H54 (cell line): ENCODE results near the gene DPP6.

Source experiments
- DNase-seq: peaks from one replicate; pipeline ENCODE4 v3.0.0; 2011; ENCODE audit warnings: low spot score, mixed read lengths; ENCODE audit not compliant: insufficient read length
- FAIRE-seq: peaks from 3 replicates; lab custom pipeline; 2011; peaks lifted over from hg19 to GRCh38; lab: Jason Lieb, UNC
- POLR2A ChIP-seq: IDR thresholded peaks from 2 replicates; pipeline ENCODE4 v1.6.1; 2011; ENCODE audit warnings: low read depth, mild to moderate bottlenecking, low read length

DPP6 gene

DNA sequence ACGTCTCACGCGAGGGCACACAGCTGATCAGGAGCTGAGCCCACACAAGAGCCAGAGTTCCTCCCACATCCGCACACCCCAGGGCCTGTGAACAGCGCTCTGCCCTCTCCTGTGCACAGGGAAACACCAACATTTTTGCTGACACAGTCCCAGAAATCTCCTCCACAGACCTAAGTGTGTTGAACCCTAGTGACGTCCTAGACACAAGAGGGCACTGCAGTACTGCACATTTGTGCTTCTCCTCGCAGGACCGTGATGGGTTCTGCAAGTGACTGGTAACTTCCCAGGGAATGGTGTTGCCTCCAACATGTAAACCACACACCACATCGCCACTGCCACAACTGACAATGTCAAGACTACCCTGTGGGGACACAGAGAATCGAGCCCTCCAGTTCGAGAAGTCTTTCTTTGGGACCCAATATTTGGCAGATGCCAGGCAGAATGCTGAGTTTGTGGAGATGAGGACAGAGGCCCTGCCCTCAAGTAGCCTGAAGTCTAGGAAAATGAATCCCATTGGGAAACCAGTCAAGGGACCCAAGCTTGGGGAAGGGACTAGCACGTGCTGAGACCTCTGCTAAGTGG is 780.5 kb downstream of the DPP6 start:
- no peak for FAIRE-seq
- peak; percentile 13 for DNase-seq
- no peak for TF ChIP-seq POLR2A

DNA sequence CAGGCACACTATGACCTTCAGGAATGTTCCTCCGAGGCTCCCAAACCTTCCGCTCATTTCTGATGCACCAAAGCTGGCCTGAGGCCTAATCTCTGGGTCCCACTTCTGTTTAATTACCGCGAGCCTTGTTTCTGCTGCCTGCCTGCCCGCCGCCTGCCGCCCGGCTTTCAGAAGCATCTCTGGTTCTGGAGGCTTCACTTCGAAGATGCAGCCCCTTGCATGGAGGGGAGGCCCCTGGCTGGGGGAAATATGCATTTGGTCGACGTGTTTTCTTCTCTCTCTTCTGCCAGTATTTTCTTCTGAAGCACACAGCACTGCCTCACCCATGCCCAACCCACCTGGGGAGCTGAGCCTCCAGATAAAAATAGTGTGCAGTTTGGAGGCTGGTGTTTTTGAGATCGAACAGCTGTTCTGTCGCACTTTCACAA is 783.8 kb downstream of the DPP6 start:
- no peak for FAIRE-seq
- TF ChIP-seq POLR2A, result no peak
- no peak for DNase-seq

- no peak for TF ChIP-seq POLR2A
- DNase-seq (no peak), FAIRE-seq (no peak)
Measured at GRCh38 chr7:154837087-154837486, 784.9 kb downstream of the DPP6 start.

DNA sequence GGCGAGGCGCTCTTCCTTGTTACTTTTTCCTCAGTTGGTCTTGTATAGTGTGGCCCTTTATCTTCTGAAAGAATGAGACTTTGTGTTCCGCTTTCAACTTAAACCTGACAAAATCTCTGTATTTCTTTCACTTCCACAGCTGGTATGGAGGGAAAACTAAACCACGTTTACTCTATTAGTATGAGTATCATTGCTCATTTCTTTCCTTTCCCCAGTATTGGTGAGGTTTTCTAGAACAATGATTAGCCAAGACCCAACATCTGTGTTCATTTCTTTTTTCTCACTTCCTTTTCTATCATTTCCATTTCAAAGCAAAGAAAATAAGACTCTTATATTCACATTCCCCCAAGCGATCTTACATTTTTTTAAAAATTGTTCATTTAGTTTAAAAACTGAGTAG is 785.4 kb downstream of the DPP6 start:
- TF ChIP-seq POLR2A, result no peak
- DNase-seq, result no peak
- no peak for FAIRE-seq

- DNase-seq (no peak), FAIRE-seq (no peak)
- TF ChIP-seq POLR2A, result no peak
Measured at GRCh38 chr7:154840086-154840485, 787.9 kb downstream of the DPP6 start.

DNA sequence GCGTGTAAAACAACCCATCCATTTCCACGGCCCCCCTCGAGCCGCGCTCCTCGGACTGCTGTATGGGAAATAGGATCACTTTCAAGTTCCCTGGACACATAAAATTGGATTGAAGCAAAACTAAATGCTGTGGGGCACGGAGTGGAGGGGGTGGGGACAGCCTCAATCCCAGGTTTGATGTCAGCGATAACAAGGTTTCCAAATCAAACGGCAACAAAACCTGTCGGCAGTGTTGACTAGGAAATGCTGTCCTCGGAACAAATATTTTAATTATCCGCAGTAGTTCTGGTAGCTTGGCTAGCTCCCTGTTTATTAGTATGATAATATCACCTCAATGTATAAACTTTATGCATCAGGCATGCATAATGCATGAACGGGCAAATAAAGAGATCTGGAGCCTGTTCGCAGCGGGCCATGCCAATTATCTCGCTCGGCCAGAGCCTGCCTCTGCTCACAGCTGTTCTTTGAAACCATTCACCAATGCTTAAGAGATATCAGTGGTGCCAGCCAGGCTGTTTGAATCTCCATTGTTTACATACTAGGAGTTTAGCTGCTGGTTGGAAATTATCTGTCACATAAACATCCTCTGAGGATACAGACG is 789.6 kb downstream of the DPP6 start:
- DNase-seq (no peak), FAIRE-seq (no peak)
- TF ChIP-seq POLR2A, result no peak

DNA sequence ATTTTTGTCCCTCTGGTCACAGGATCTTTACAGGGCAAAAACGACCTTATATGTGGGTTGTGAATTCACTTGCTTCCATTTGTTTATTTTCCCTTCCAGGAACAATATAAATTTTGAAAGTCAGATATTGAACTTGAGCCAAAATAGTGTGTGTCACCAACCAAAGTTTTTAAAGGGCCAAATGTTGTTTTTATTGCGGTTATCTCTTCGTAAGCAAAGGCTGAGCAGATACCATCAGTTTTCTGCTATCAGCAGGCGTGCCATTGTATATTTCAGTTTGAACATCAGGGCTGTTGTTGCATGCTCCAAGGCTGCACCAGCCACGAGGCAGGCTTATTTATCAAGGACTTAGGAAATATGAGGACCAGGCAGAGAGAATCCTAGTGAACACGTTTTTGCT is 790.4 kb downstream of the DPP6 start:
- FAIRE-seq, result no peak
- TF ChIP-seq POLR2A, result no peak
- DNase-seq, result no peak

DNA sequence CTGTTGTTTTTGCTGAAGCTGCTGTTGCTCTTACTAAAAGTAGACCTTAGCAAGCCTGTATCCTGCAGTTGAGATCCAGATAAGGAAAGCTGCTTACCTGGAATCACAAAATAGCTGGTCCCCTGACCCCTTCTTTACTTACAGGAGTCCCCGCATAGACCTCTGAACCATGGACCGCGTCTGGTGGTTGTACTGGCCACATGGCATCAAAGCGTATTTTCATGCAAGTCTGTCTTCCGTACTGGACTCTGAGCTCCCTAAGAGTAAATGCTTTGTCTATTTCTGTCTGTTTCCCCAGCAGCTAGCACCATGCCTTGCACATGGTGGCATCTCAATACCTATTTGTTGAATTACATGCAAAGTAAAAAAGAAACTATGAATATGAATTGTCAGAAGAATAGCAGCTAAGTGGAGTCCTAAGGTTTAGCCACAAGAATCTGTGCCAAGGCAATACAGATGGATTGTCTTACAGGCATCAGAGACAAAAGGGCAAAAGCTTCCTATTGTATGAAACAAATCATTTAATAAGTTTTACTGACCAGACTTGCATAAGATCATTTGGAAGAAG is 791.6 kb downstream of the DPP6 start:
- FAIRE-seq, result no peak
- TF ChIP-seq POLR2A, result no peak
- no peak for DNase-seq

GRCh38 chr7:154844499-154844898 is 792.3 kb downstream of the DPP6 start:
- FAIRE-seq (no peak), DNase-seq (no peak)
- TF ChIP-seq POLR2A, result no peak

DNA sequence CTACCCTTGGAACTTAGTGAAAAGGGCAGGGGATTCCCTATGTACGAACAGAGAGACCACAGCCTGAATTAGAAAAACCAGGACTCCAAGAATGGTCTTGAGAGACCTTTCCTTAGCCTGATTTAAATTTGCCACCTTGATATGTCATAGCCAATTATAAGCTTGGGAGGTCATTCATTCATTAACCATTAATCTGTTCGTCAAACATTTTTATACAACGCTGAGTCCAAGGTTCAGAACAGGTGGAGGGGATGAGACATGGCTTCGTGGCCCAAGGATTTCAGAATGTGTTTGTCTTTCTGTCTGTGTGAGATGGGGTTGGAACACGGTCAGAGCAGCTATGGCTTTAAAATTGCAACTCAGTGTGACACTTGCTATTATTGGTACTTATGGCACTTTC is 792.8 kb downstream of the DPP6 start:
- FAIRE-seq (no peak), DNase-seq (no peak)
- no peak for TF ChIP-seq POLR2A

- no peak for TF ChIP-seq POLR2A
- DNase-seq, result no peak
- FAIRE-seq, result no peak
Measured at GRCh38 chr7:154848464-154848863, 796.3 kb downstream of the DPP6 start.

- TF ChIP-seq POLR2A, result no peak
- DNase-seq (no peak), FAIRE-seq (no peak)
Measured at GRCh38 chr7:154852205-154852604, 800.0 kb downstream of the DPP6 start.

DNA sequence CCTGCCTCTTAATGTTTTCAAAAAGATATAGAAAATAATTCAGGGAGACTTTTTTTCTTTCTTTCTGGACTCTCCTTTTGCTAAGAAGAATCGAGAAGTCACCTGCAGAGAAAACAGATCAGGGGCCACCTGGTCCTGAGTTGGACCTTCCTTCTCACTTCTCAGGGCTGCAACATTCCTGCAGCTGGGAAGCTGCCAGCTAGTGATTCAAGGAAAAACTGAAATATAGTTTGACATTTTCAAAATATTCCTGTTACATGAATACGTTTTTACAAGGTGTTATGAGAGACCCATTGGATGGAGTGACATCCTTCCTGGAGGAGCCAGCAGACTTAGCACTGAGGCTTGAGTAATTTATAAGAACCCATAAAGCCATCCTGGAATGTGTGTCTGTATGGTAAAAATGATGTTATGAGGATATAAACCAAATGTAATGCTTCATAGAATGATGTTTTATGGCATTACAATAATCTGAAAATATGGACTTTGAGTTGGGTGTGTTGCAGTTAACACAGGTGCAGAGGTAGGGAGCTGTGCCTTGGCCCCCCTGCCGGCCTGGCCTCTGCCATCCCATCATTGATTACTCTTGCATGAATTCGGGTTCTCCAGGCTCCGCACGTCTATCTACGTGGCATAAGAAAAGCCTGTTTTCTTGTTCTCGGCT is 801.0 kb downstream of the DPP6 start:
- TF ChIP-seq POLR2A, result no peak
- FAIRE-seq, result no peak
- DNase-seq, result no peak

- no peak for FAIRE-seq
Measured at GRCh38 chr7:154853727-154854095, 801.5 kb downstream of the DPP6 start.

More at GRCh38 chr7:154853727-154854095, 801.5 kb downstream of the DPP6 start:
- DNase-seq, result no peak
- no peak for TF ChIP-seq POLR2A
